Gastroesophageal sphincter (tissue), 4 donors: ENCODE results near the gene RPL35. TPM values are rescaled to one million over a fixed set of nuclear protein-coding genes. Genes with fewer than 3 reads are reported as not detected.

Source experiments
- ATAC-seq: fragments of 150-250 bp; one replicate; pipeline ENCODE4 v1.9.1; 2016; ENCODE audit warnings: mild to moderate bottlenecking, moderate library complexity
- H3K27ac ChIP-seq, 4 donors: fragments of 200-600 bp; sonication (generic) in 3 of 4; 1 replicate in 3 of 4; 2 replicates in 1 of 4; pipeline ENCODE4 v1.5.1; 2016 to 2019
- H3K27me3 ChIP-seq: fragments of 200-600 bp; sonication (generic); one replicate; pipeline ENCODE4 v1.5.1; 2019
- H3K36me3 ChIP-seq, 2 donors: fragments of 200-600 bp; sonication (generic); one replicate each; pipeline ENCODE4 v1.5.1; 2019; ENCODE audit warnings: control low read depth in 1 of 2
- H3K4me1 ChIP-seq, 3 donors: fragments of 200-600 bp; sonication (generic); 1 replicate in 2 of 3; 2 replicates in 1 of 3; pipeline ENCODE4 v1.5.1; 2016 to 2019; ENCODE audit warnings: control low read depth in 2 of 3
- H3K4me3 ChIP-seq, 2 donors: fragments of 200-600 bp; sonication (generic); one replicate each; pipeline ENCODE4 v1.5.1; 2019; ENCODE audit warnings: mild to moderate bottlenecking in 1 of 2, moderate library complexity in 1 of 2
- H3K9me3 ChIP-seq, 3 donors: fragments of 200-600 bp; sonication (generic); one replicate each; pipeline ENCODE4 v1.5.1; 2017 to 2019; ENCODE audit warnings: control low read depth in 2 of 3
- CTCF ChIP-seq, 4 experiments: fragments of 200-600 bp in 2 of 4; fragments of 450-650 bp in 2 of 4; sonication (generic) in 1 of 4; IDR thresholded peaks; one replicate each; pipeline ENCODE4 v1.5.1; 2017 to 2019; ENCODE audit warnings: antibody characterized with exemption in 4 of 4, mild to moderate bottlenecking in 2 of 4, moderate library complexity in 2 of 4
- EP300 ChIP-seq: sonication (generic); formaldehyde crosslinking; IDR thresholded peaks from one replicate; pipeline ENCODE4 v1.6.1; 2017; ENCODE audit warnings: antibody characterized with exemption, mild to moderate bottlenecking
- POLR2A ChIP-seq, 2 donors: fragments of 450-650 bp; IDR thresholded peaks; one replicate each; pipeline ENCODE4 v1.6.1; 2017; ENCODE audit warnings: antibody characterized with exemption in 2 of 2, mild to moderate bottlenecking in 2 of 2, moderate library complexity in 1 of 2
- POLR2AphosphoS5 ChIP-seq: sonication (generic); formaldehyde crosslinking; IDR thresholded peaks from one replicate; pipeline ENCODE4 v1.6.1; 2017; ENCODE audit warnings: antibody characterized with exemption
- WGBS, 2 donors: methylation state at CpG; one replicate each; pipeline ENCODE4 v1.1.5; 2018; ENCODE audit warnings: low coverage in 1 of 2; 5-methylcytosine and 5-hydroxymethylcytosine counted together
- total RNA-seq, 4 donors: library from RNA; depleted of rRNA; stranded (reverse); fragments of >200 nt; gene quantifications; one replicate each; pipeline ENCODE4 v1.1.0, GENCODE V29; 2016

The RPL35 gene
- 1,000 to 10,000 TPM; 1,026 to 2,785 (median 2,065) TPM for total RNA-seq

- H3K9me3 ChIP-seq: no peaks in the 10 kb centered on the region
- peaks cover 0 to 41% (median 13%) of the 10 kb centered on the region in 3 donors for H3K4me1 ChIP-seq
- no peaks in the 10 kb centered on the region for H3K27me3 ChIP-seq
- peak; percentile 98 for ATAC-seq
- H3K27ac ChIP-seq: peak within 1 kb of the TSS; percentile 64 to 92 (median 91)
- H3K4me3 ChIP-seq: peak within 1 kb of the TSS; percentile 63 to 84
- H3K36me3 ChIP-seq: peaks cover 0 to 40% of the 10 kb centered on the region in 2 donors
- no peak for TF ChIP-seq EP300
- TF ChIP-seq POLR2AphosphoS5: peak; percentile 93
- peak; percentile 80 to 86 for TF ChIP-seq POLR2A (IDR thresholded peaks at IDR 0.05)
- TF ChIP-seq CTCF (IDR thresholded peaks at IDR 0.05): peak in 3 of 4 experiments; percentile 3 to 36 (median 36)
- 0% methylated on average over 13 of the region's 92 CpGs; no CpG with 5 or more reads in 1 of the 2 donors for WGBS, 2 donors
These were observed at the start of gene RPL35, which contains the start of gene ARPC5L for GRCh38 chr9:124861342-124862229. Gene RPL35, minus strand, starts transcription at chr9:124861957. Its CDS starts 45 bp downstream, at chr9:124861912. Gene ARPC5L, plus strand, starts transcription at chr9:124862130. Its CDS starts 7,161 bp downstream, at chr9:124869291.

GRCh38 chr9:124908098-124908497 is 46.3 kb upstream of the RPL35 start:
- TF ChIP-seq EP300 (no peak), POLR2A (IDR thresholded peaks at IDR 0.05) (no peak), POLR2AphosphoS5 (no peak), CTCF (IDR thresholded peaks at IDR 0.05) (no peak)
- Histone ChIP-seq H3K4me1 (no peaks in the 10 kb centered on the region), H3K27me3 (no peaks in the 10 kb centered on the region), H3K9me3 (no peaks in the 10 kb centered on the region), H3K4me3 (no peak overlapping the region), H3K36me3 (peaks cover 0 to 91% of the 10 kb centered on the region in 2 donors), H3K27ac (no peak overlapping the region)
- ATAC-seq: no peak
- 70 to 76% methylated on average over 2 of the region's 2 CpGs for WGBS, 2 donors

- Histone ChIP-seq H3K4me3 (no peak overlapping the region), H3K36me3 (peaks cover 0 to 90% of the 10 kb centered on the region in 2 donors), H3K4me1 (no peaks in the 10 kb centered on the region), H3K27ac (no peak overlapping the region), H3K27me3 (no peaks in the 10 kb centered on the region), H3K9me3 (no peaks in the 10 kb centered on the region)
- no peak for ATAC-seq
- no peak for TF ChIP-seq POLR2A (IDR thresholded peaks at IDR 0.05)
- WGBS, 2 donors: 33 to 38% methylated on average over 1 of the region's 1 CpG
These were observed 45.2 kb upstream of the RPL35 start for GRCh38 chr9:124906966-124907365.

GRCh38 chr9:124899845-124900244 is 38.1 kb upstream of the RPL35 start:
- H3K36me3 ChIP-seq: peaks cover 0 to 85% of the 10 kb centered on the region in 2 donors

More at GRCh38 chr9:124899845-124900244, 38.1 kb upstream of the RPL35 start:
- H3K4me1 ChIP-seq: no peaks in the 10 kb centered on the region
- ATAC-seq: no peak
- no peaks in the 10 kb centered on the region for H3K27me3 ChIP-seq
- H3K27ac ChIP-seq: no peak overlapping the region
- WGBS, 2 donors: 93% methylated on average over 7 of the region's 9 CpGs; no CpG with 5 or more reads in 1 of the 2 donors
- TF ChIP-seq CTCF (IDR thresholded peaks at IDR 0.05): no peak
- no peak for TF ChIP-seq POLR2AphosphoS5
- no peak for TF ChIP-seq EP300
- no peak for TF ChIP-seq POLR2A (IDR thresholded peaks at IDR 0.05)
- H3K4me3 ChIP-seq: no peak overlapping the region
- no peaks in the 10 kb centered on the region for H3K9me3 ChIP-seq
